Keratinocyte (primary cell): Measurements from ENCODE around the gene CEP295NL. TPM values are rescaled to one million over a fixed set of nuclear protein-coding genes. Genes with fewer than 3 reads are reported as not detected.

Experiments
- DNase-seq: peaks from one replicate; pipeline ENCODE4 v3.0.0-alpha.2; 2011; ENCODE audit warnings: low read depth, missing footprints, low spot score
- FAIRE-seq: peaks from 2 replicates; lab custom pipeline; 2011; peaks lifted over from hg19 to GRCh38; lab: Jason Lieb, UNC
- H2AFZ ChIP-seq: 2 replicates; pipeline ENCODE4 v1.6.0; 2012; ENCODE audit warnings: low read length, control low read depth, inconsistent platforms; ENCODE audit not compliant: control insufficient read depth
- H3K27ac ChIP-seq: 2 replicates; pipeline ENCODE4 v1.5.1; 2011; ENCODE audit warnings: low read length; ENCODE audit not compliant: control insufficient read depth, insufficient read depth
- H3K27me3 ChIP-seq: 3 replicates; pipeline ENCODE4 v1.6.0; 2011; ENCODE audit warnings: low read length; ENCODE audit not compliant: control insufficient read depth, insufficient read depth; ENCODE audit errors: extremely low read depth
- H3K36me3 ChIP-seq, 2 experiments: 2 replicates in 1 of 2; 3 replicates in 1 of 2; pipeline ENCODE4 v1.5.1; 2011; ENCODE audit warnings: low read length in 2 of 2, mild to moderate bottlenecking in 1 of 2; ENCODE audit not compliant: control insufficient read depth in 2 of 2, insufficient read depth in 2 of 2; ENCODE audit errors: extremely low read depth in 1 of 2
- H3K4me1 ChIP-seq: 3 replicates; pipeline ENCODE4 v1.5.1; 2011; ENCODE audit warnings: low read length; ENCODE audit not compliant: control insufficient read depth, insufficient read depth; ENCODE audit errors: extremely low read depth
- H3K4me2 ChIP-seq: 3 replicates; pipeline ENCODE4 v1.6.0; 2011; ENCODE audit warnings: low read depth, low read length; ENCODE audit not compliant: control insufficient read depth, insufficient read depth; ENCODE audit errors: extremely low read depth
- H3K4me3 ChIP-seq, 3 experiments: fragments of 200-600 bp in 1 of 3; sonication (generic) in 1 of 3; 2 replicates in 2 of 3; 3 replicates in 1 of 3; pipeline ENCODE4 v1.5.1; 2011 to 2016; ENCODE audit warnings: low read length in 3 of 3, mild to moderate bottlenecking in 3 of 3, control low read depth in 2 of 3, inconsistent platforms in 1 of 3, low read depth in 1 of 3, mixed read lengths in 1 of 3, mixed run types in 1 of 3, moderate library complexity in 1 of 3; ENCODE audit not compliant: control insufficient read depth in 2 of 3, insufficient read depth in 2 of 3; ENCODE audit errors: extremely low read depth in 1 of 3
- H3K79me2 ChIP-seq: 2 replicates; pipeline ENCODE4 v1.6.0; 2012; ENCODE audit warnings: low read length; ENCODE audit not compliant: control insufficient read depth, insufficient read depth
- H3K9ac ChIP-seq: 3 replicates; pipeline ENCODE4 v1.6.0; 2011; ENCODE audit warnings: low read length; ENCODE audit not compliant: control insufficient read depth, insufficient read depth; ENCODE audit errors: extremely low read depth
- H3K9me1 ChIP-seq: 3 replicates; pipeline ENCODE4 v1.6.0; 2011; ENCODE audit warnings: low read length; ENCODE audit not compliant: control insufficient read depth, insufficient read depth; ENCODE audit errors: extremely low read depth
- H3K9me3 ChIP-seq: 2 replicates; pipeline ENCODE4 v1.5.1; 2012; ENCODE audit warnings: low read depth, low read length; ENCODE audit not compliant: control insufficient read depth
- H4K20me1 ChIP-seq: 3 replicates; pipeline ENCODE4 v1.6.0; 2011; ENCODE audit warnings: low read length; ENCODE audit not compliant: control insufficient read depth, insufficient read depth; ENCODE audit errors: extremely low read depth
- CTCF ChIP-seq, 3 experiments: IDR thresholded peaks in 1 of 3; conservative IDR thresholded peaks in 1 of 3; optimal IDR thresholded peaks in 1 of 3; 2 replicates in 2 of 3; 3 replicates in 1 of 3; pipeline versions ENCODE3 to v1.5.1; 2011; ENCODE audit warnings: low read length in 3 of 3, mild to moderate bottlenecking in 3 of 3, moderate library complexity in 2 of 3, control low read depth in 1 of 3, inconsistent platforms in 1 of 3; ENCODE audit not compliant: insufficient read depth in 2 of 3; ENCODE audit errors: extremely low read depth in 1 of 3
- EZH2 ChIP-seq: IDR thresholded peaks from one replicate; pipeline ENCODE4 v1.6.1; 2012; ENCODE audit warnings: inconsistent platforms, mild to moderate bottlenecking, low read length, moderate library complexity
- dilution Hi-C: fragments of 300-500 bp; cut with MboI; formaldehyde crosslinking; loops from one replicate; pipeline ENCODE4 v1.7.0; 2020; ENCODE audit warnings: low sequenced_read_pairs; ENCODE audit not compliant: extremely low pct_ligation_motif_present
- polyA plus RNA-seq, 5 experiments: library from polyadenylated mRNA; depleted of rRNA in 3 of 5; stranded (reverse) in 3 of 5; stranded (forward) in 1 of 5; unstranded in 1 of 5; fragments of >200 nt; gene quantifications; 1 replicate in 1 of 5; 2 replicates in 3 of 5; 3 replicates in 1 of 5; pipeline versions ENCODE4 v1.2.1 to v1.2.3, GENCODE V29; 2011 to 2012; ENCODE audit warnings: missing spikeins in 2 of 5, low read depth in 1 of 5, low replicate concordance in 1 of 5

Gene CEP295NL
- polyA plus RNA-seq, 1 donor (not counting 4 experiments of a cell fraction or from before 2014, with no cell fraction given), result not detected

GRCh38 chr17:78934681-78935418 lies 31.8 kb upstream of the CEP295NL start:
- peak overlapping the region; percentile 33 for H3K9ac ChIP-seq
- dilution Hi-C loops, result no loop called here
- no peaks in the 10 kb centered on the region for H3K9me3 ChIP-seq
- H3K36me3 ChIP-seq, result no peaks in the 10 kb centered on the region
- H3K27me3 ChIP-seq, result peaks cover 9% of the 10 kb centered on the region
- peaks cover 3% of the 10 kb centered on the region for H3K9me1 ChIP-seq
- no peaks in the 10 kb centered on the region for H3K79me2 ChIP-seq
- no peak overlapping the region for H3K27ac ChIP-seq
- H3K4me2 ChIP-seq, result no peak overlapping the region
- no peak overlapping the region for H2AFZ ChIP-seq
- FAIRE-seq (no peak), DNase-seq (no peak)
- H3K4me1 ChIP-seq, result peaks cover 15% of the 10 kb centered on the region
- no peaks in the 10 kb centered on the region for H4K20me1 ChIP-seq
- H3K4me3 ChIP-seq, result no peak overlapping the region
- TF ChIP-seq EZH2 (no peak), CTCF (optimal IDR thresholded peaks at IDR 0.05 in 1 of 3, IDR thresholded peaks at IDR 0.05 in 1 of 3, conservative IDR thresholded peaks at IDR 0.05 in 1 of 3; ENCODE audit: extremely low read depth in 1 of 3, insufficient read depth in 2 of 3, low read length in 3 of 3) (no peak)

GRCh38 chr17:78933959-78934568 lies 31.1 kb upstream of the CEP295NL start:
- FAIRE-seq (peak; percentile 80), DNase-seq (no peak)
- H3K27ac ChIP-seq, result no peak overlapping the region
- H3K79me2 ChIP-seq, result no peaks in the 10 kb centered on the region
- H3K27me3 ChIP-seq, result peaks cover 13% of the 10 kb centered on the region
- H3K4me1 ChIP-seq, result peaks cover 15% of the 10 kb centered on the region
- H2AFZ ChIP-seq, result peak overlapping the region; percentile 82
- TF ChIP-seq CTCF (optimal IDR thresholded peaks at IDR 0.05 in 1 of 3, IDR thresholded peaks at IDR 0.05 in 1 of 3, conservative IDR thresholded peaks at IDR 0.05 in 1 of 3; ENCODE audit: extremely low read depth in 1 of 3, insufficient read depth in 2 of 3, low read length in 3 of 3) (no peak), EZH2 (no peak)
- peak overlapping the region; percentile 49 for H3K4me2 ChIP-seq
- H3K9ac ChIP-seq, result peak overlapping the region; percentile 33
- H3K9me1 ChIP-seq, result peaks cover 3% of the 10 kb centered on the region
- H3K9me3 ChIP-seq, result no peaks in the 10 kb centered on the region
- no peaks in the 10 kb centered on the region for H3K36me3 ChIP-seq
- H3K4me3 ChIP-seq, result no peak overlapping the region
- dilution Hi-C loops, result no loop called here
- H4K20me1 ChIP-seq, result no peaks in the 10 kb centered on the region
